RPMI7951 (cell line): ENCODE measurements around the gene COG4. TPM values are rescaled to one million over a fixed set of nuclear protein-coding genes. Genes with fewer than 3 reads are reported as not detected.
"Not testable (repeated sequence)": the region's sequence is repeated elsewhere in the genome, so short reads cannot be mapped to it uniquely, and the experiment has no call there.

Experiments
- DNase-seq: peaks from one replicate; pipeline ENCODE4 v3.0.0-alpha.2; 2012; ENCODE audit warnings: low read depth
- total RNA-seq: library from RNA; depleted of rRNA; stranded (reverse); fragments of >200 nt; shearing (Covaris generic); gene quantifications from 2 replicates; pipeline ENCODE4 v1.2.3, GENCODE V29; 2014

Gene COG4
- total RNA-seq, 1 experiment from 2014 or later: 73.2 TPM

- peak; percentile 24 for DNase-seq
Measured at GRCh38 chr16:70457446-70458166, 65.7 kb downstream of the COG4 start.

GRCh38 chr16:70455910-70456309 lies 67.4 kb downstream of the COG4 start:
- DNase-seq: no peak

- DNase-seq: peak; percentile 61
Measured at GRCh38 chr16:70454222-70455034, 68.9 kb downstream of the COG4 start, which contains the start of gene FCSK. FCSK (plus strand) TSS chr16:70454595; CDS start chr16:70463191, 8,596 bp downstream.

- DNase-seq: peak; percentile 43
Measured at GRCh38 chr16:70453892-70454221, 69.5 kb downstream of the COG4 start.

- DNase-seq: no peak
Measured at GRCh38 chr16:70453117-70453891, 70.0 kb downstream of the COG4 start.

- DNase-seq: not testable (repeated sequence)
Measured at GRCh38 chr16:70451004-70451340, 72.4 kb downstream of the COG4 start.

GRCh38 chr16:70450142-70451003 lies 73.0 kb downstream of the COG4 start:
- not testable (repeated sequence) for DNase-seq

GRCh38 chr16:70448075-70448474 lies 75.3 kb downstream of the COG4 start:
- DNase-seq: no peak

- DNase-seq: no peak
Measured at GRCh38 chr16:70444249-70445063, 78.9 kb downstream of the COG4 start.

- no peak for DNase-seq
Measured at GRCh38 chr16:70442344-70442743, 81.0 kb downstream of the COG4 start.

- DNase-seq: no peak
Measured at GRCh38 chr16:70441406-70441990, 81.9 kb downstream of the COG4 start.

- DNase-seq: no peak
Measured at GRCh38 chr16:70440009-70440692, 83.2 kb downstream of the COG4 start.

GRCh38 chr16:70438969-70439862 lies 84.1 kb downstream of the COG4 start, which contains the start of gene ST3GAL2:
ST3GAL2 (minus strand) TSS chr16:70439100; CDS start chr16:70398530, 40,570 bp downstream.
- DNase-seq: peak; percentile 93

- DNase-seq: no peak
Measured at GRCh38 chr16:70438585-70438968, 84.8 kb downstream of the COG4 start.

- DNase-seq: peak; percentile 58
Measured at GRCh38 chr16:70437582-70438557, 85.5 kb downstream of the COG4 start.

- DNase-seq: peak; percentile 97
Measured at GRCh38 chr16:70437017-70437581, 86.3 kb downstream of the COG4 start.
